Measurements from ENCODE around the gene ATE1. TPM values are rescaled to one million over a fixed set of nuclear protein-coding genes. Genes with fewer than 3 reads are reported as not detected.
"Not testable (repeated sequence)": the region's sequence is repeated elsewhere in the genome, so short reads cannot be mapped to it uniquely, and the experiment has no call there.

ATE1 gene
- total RNA-seq, 1 donor from 2014 or later, result 26.0 TPM

GRCh38 chr10:121710207-121710606 is 217.6 kb downstream of the ATE1 start:
- Histone ChIP-seq H3K27me3 (ENCODE audit: low read depth) (no peaks in the 10 kb centered on the region), H3K27ac (no peak overlapping the region), H3K9me3 (no peaks in the 10 kb centered on the region), H3K4me1 (no peaks in the 10 kb centered on the region), H3K36me3 (no peaks in the 10 kb centered on the region), H3K4me3 (no peak overlapping the region)
- intact Hi-C loops (cut with DNase I), result no loop called here
- TF ChIP-seq, protein P1, sequence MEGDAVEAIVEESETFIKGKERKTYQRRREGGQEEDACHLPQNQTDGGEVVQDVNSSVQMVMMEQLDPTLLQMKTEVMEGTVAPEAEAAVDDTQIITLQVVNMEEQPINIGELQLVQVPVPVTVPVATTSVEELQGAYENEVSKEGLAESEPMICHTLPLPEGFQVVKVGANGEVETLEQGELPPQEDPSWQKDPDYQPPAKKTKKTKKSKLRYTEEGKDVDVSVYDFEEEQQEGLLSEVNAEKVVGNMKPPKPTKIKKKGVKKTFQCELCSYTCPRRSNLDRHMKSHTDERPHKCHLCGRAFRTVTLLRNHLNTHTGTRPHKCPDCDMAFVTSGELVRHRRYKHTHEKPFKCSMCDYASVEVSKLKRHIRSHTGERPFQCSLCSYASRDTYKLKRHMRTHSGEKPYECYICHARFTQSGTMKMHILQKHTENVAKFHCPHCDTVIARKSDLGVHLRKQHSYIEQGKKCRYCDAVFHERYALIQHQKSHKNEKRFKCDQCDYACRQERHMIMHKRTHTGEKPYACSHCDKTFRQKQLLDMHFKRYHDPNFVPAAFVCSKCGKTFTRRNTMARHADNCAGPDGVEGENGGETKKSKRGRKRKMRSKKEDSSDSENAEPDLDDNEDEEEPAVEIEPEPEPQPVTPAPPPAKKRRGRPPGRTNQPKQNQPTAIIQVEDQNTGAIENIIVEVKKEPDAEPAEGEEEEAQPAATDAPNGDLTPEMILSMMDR (IDR thresholded peaks at IDR 0.05), result no peak
- DNase-seq, result no peak
- no peak for ATAC-seq

- TF ChIP-seq, protein P1 (IDR thresholded peaks at IDR 0.05), result no peak
- ATAC-seq, result no peak
- Histone ChIP-seq H3K27me3 (ENCODE audit: low read depth) (no peaks in the 10 kb centered on the region), H3K9me3 (no peaks in the 10 kb centered on the region), H3K4me1 (no peaks in the 10 kb centered on the region), H3K36me3 (no peaks in the 10 kb centered on the region), H3K4me3 (no peak overlapping the region), H3K27ac (no peak overlapping the region)
- no peak for DNase-seq
- intact Hi-C loops (cut with DNase I), result no loop called here
Observed at GRCh38 chr10:121709675-121710073, 218.2 kb downstream of the ATE1 start.

DNA sequence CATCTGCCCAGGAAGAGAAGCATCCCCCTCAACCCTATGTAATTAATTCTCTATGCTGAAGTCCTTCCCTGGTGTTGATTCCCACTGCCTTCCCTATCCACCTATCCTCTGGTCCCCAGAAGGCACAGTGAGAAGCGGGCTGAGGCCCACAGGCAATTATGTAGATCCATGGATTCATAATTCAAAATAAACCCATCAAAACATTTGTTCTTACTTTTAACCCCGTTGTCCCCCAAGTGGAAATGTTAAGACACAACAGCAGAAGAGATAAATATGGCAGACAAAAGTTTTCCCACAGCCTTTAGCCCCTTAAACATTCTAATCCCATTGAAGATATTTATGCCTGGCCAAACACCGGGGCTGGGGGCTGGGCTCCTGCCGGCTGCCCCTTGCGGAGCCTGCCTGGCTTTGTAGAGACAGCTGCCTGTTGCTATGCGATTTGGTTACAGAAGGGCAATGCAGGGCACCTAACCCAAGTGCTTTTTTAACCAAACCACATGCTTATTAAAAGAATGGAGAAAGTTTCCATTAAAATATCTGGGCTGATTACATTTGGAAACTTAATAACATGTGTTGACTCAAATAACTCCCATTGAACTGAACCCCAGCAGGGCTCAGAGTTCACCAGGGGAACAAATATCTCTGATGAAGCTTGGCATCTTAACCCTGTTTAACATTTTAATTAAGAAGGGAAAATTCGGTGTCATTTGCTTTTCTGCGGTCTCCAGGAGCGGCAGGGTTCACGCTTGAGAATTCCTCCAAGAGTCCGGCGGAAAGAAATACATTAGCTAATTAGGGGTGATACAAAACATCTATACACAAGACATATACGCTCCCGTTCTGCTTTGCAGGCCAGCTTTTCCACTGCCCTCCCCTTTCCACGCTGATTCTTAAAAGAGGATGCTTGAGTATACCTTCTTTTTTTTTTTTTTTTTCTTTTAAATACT is 218.8 kb downstream of the ATE1 start:
- TF ChIP-seq, protein P1 (IDR thresholded peaks at IDR 0.05), result no peak
- no peaks in the 10 kb centered on the region for H3K27me3 ChIP-seq (ENCODE audit: low read depth)
- H3K36me3 ChIP-seq, result no peaks in the 10 kb centered on the region
- no peak overlapping the region for H3K4me3 ChIP-seq
- no peak overlapping the region for H3K27ac ChIP-seq
- DNase-seq (no peak), ATAC-seq (no peak)
- no peaks in the 10 kb centered on the region for H3K9me3 ChIP-seq
- intact Hi-C loops (cut with DNase I), result no loop called here
- no peaks in the 10 kb centered on the region for H3K4me1 ChIP-seq

GRCh38 chr10:121702351-121703320 is 225.2 kb downstream of the ATE1 start:
- Histone ChIP-seq H3K4me3 (no peak overlapping the region), H3K4me1 (no peaks in the 10 kb centered on the region), H3K9me3 (no peaks in the 10 kb centered on the region), H3K36me3 (no peaks in the 10 kb centered on the region), H3K27ac (no peak overlapping the region), H3K27me3 (ENCODE audit: low read depth) (peaks cover 3% of the 10 kb centered on the region)
- ATAC-seq, result no peak
- intact Hi-C loops (cut with DNase I), result no loop called here
- no peak for DNase-seq
- TF ChIP-seq, protein P1 (IDR thresholded peaks at IDR 0.05), result no peak

- Histone ChIP-seq H3K4me3 (no peak overlapping the region), H3K9me3 (no peaks in the 10 kb centered on the region), H3K27ac (no peak overlapping the region), H3K4me1 (no peaks in the 10 kb centered on the region), H3K36me3 (no peaks in the 10 kb centered on the region), H3K27me3 (ENCODE audit: low read depth) (peaks cover 3% of the 10 kb centered on the region)
- DNase-seq (no peak), ATAC-seq (no peak)
- intact Hi-C loops (cut with DNase I), result no loop called here
- TF ChIP-seq, protein P1 (IDR thresholded peaks at IDR 0.05), result no peak
Observed at GRCh38 chr10:121700416-121700815, 227.4 kb downstream of the ATE1 start.

DNA sequence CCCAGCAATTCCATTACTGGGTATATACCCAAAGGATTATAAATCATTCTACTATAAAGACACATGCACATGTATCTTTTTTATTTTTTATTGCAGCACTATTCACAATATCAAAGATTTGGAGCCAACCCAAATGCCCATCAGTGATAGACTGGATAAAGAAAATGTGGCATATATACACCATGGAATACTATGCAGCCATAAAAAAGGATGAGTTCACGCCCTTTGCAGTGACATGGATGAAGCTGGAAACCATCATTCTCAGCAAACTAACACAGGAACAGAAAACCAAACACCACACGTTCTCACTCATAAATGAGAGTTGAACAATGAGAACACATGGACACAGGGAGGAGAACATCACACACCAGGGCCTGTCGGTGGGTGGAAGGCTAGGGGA is 228.1 kb downstream of the ATE1 start:
- H3K27ac ChIP-seq; H3K27me3 ChIP-seq (ENCODE audit: low read depth); H3K9me3 ChIP-seq; intact Hi-C loops (cut with DNase I); ATAC-seq; H3K4me3 ChIP-seq; H3K4me1 ChIP-seq; DNase-seq; H3K36me3 ChIP-seq: not testable (repeated sequence)

All from lower lobe of right lung (tissue), 2 donors.